ENCODE data around the gene ITPRID1.

Gene ITPRID1

DNA sequence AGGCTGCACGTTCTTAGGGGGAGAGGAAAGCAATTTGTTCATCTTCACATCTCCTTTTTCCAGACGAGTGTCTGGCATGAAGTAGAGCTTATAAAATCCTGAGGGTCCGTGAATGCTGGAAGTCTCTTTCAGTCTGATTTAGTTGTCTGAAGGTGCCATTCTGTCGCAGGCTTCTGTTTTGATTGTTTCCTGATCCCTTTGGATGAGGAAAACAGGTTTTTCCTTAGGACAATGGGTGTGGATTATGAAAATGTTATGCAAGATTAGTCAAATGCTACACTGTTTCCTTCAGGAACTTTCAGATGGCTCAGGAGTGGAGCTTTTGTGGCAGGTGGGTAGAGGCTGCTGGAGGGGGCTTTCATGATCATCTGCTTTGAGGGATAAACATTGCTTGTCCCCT lies at the start of gene ITPRID1:
TSS of gene ITPRID1 (plus strand) at position 301 of the 400 bp plus-strand sequence. CDS start 38,935 bp downstream, outside the sequence.
- ATAC-seq, result no peak
- no peak for TF ChIP-seq ZFP3 (CRISPR knock-in tag; IDR thresholded peaks at IDR 0.05)
- TF ChIP-seq SNAI2 (CRISPR knock-in tag; IDR thresholded peaks at IDR 0.05), result no peak
- no peak for TF ChIP-seq ZNF565 (CRISPR knock-in tag; conservative IDR thresholded peaks at IDR 0.05; ENCODE audit: low read depth)
- no peak for TF ChIP-seq RARB (CRISPR knock-in tag; IDR thresholded peaks at IDR 0.05)
- TF ChIP-seq TSHZ2 (CRISPR knock-in tag; IDR thresholded peaks at IDR 0.05), result no peak
- no peak for TF ChIP-seq ZNF70 (CRISPR knock-in tag; IDR thresholded peaks at IDR 0.05)
- no peak for TF ChIP-seq POU6F1 (CRISPR knock-in tag; IDR thresholded peaks at IDR 0.05; ENCODE audit: borderline replicate concordance, low read depth)
- TF ChIP-seq TOX (CRISPR knock-in tag; IDR thresholded peaks at IDR 0.05; ENCODE audit: borderline replicate concordance), result no peak
- TF ChIP-seq ZFP30 (CRISPR knock-in tag; IDR thresholded peaks at IDR 0.05), result no peak
- no peak for TF ChIP-seq TCF4 (CRISPR knock-in tag; IDR thresholded peaks at IDR 0.05; ENCODE audit: borderline replicate concordance)
- TF ChIP-seq ZNF8 (CRISPR knock-in tag; IDR thresholded peaks at IDR 0.05), result no peak
- no peak for TF ChIP-seq BACH2 (CRISPR knock-in tag; IDR thresholded peaks at IDR 0.05; ENCODE audit: borderline replicate concordance)
- TF ChIP-seq ESRRG (CRISPR knock-in tag; IDR thresholded peaks at IDR 0.05), result no peak
- no peak for TF ChIP-seq ARNTL (CRISPR knock-in tag; IDR thresholded peaks at IDR 0.05; ENCODE audit: borderline replicate concordance, low read depth)
- no peak for TF ChIP-seq ZC3H10 (CRISPR knock-in tag; IDR thresholded peaks at IDR 0.05)
- no peak for TF ChIP-seq ISL1 (CRISPR knock-in tag; IDR thresholded peaks at IDR 0.05)

- no peak for ATAC-seq
- TF ChIP-seq SNAI2 (CRISPR knock-in tag; IDR thresholded peaks at IDR 0.05) (no peak), RARB (CRISPR knock-in tag; IDR thresholded peaks at IDR 0.05) (no peak), ZC3H10 (CRISPR knock-in tag; IDR thresholded peaks at IDR 0.05) (no peak), TOX (CRISPR knock-in tag; IDR thresholded peaks at IDR 0.05; ENCODE audit: borderline replicate concordance) (no peak), PPARA (CRISPR knock-in tag; IDR thresholded peaks at IDR 0.05; ENCODE audit: borderline replicate concordance) (no peak)
Observed at GRCh38 chr7:31464601-31465000, 49.3 kb upstream of the ITPRID1 start.

DNA sequence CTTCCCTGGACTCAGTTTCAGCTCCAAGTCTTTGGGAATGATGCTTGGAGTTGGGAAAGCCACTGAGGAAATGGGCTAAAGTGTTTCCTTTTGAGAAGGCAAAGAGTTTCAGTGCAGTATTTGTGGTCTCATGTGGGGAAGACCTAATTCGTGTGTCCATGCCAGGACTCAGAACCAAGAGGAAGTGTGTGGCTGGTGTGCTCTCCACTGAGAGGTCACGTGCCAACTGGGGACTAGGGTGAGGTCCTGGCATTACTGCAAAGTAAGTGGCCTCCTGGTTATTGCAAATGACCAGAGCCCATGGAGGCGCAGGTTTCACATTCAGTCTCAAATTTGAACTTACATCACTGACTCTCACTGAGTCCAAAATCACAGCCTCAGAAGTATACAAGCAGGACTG lies 48.6 kb upstream of the ITPRID1 start:
- ATAC-seq, result no peak
- TF ChIP-seq ZNF8 (CRISPR knock-in tag; IDR thresholded peaks at IDR 0.05), result no peak
- no peak for TF ChIP-seq BACH2 (CRISPR knock-in tag; IDR thresholded peaks at IDR 0.05; ENCODE audit: borderline replicate concordance)
- TF ChIP-seq SNAI2 (CRISPR knock-in tag; IDR thresholded peaks at IDR 0.05), result no peak
- no peak for TF ChIP-seq ISL1 (CRISPR knock-in tag; IDR thresholded peaks at IDR 0.05)
- TF ChIP-seq ZFP30 (CRISPR knock-in tag; IDR thresholded peaks at IDR 0.05), result no peak
- TF ChIP-seq PATZ1 (CRISPR knock-in tag; IDR thresholded peaks at IDR 0.05; ENCODE audit: borderline replicate concordance), result no peak
- TF ChIP-seq ZFP3 (CRISPR knock-in tag; IDR thresholded peaks at IDR 0.05), result no peak
- no peak for TF ChIP-seq OSR1 (CRISPR knock-in tag; IDR thresholded peaks at IDR 0.05)
- no peak for TF ChIP-seq CSRNP3 (CRISPR knock-in tag; IDR thresholded peaks at IDR 0.05)
- no peak for TF ChIP-seq ZC3H10 (CRISPR knock-in tag; IDR thresholded peaks at IDR 0.05)
- TF ChIP-seq ESRRG (CRISPR knock-in tag; IDR thresholded peaks at IDR 0.05), result no peak
- no peak for TF ChIP-seq ZNF70 (CRISPR knock-in tag; IDR thresholded peaks at IDR 0.05)
- no peak for TF ChIP-seq CREB5 (CRISPR knock-in tag; IDR thresholded peaks at IDR 0.05; ENCODE audit: low read depth)
- TF ChIP-seq ZNF565 (CRISPR knock-in tag; conservative IDR thresholded peaks at IDR 0.05; ENCODE audit: low read depth), result no peak
- no peak for TF ChIP-seq POU6F1 (CRISPR knock-in tag; IDR thresholded peaks at IDR 0.05; ENCODE audit: borderline replicate concordance, low read depth)
- TF ChIP-seq TSHZ2 (CRISPR knock-in tag; IDR thresholded peaks at IDR 0.05), result no peak
- no peak for TF ChIP-seq PPARA (CRISPR knock-in tag; IDR thresholded peaks at IDR 0.05; ENCODE audit: borderline replicate concordance)
